Astrocyte (in vitro differentiated cells and primary cell): ENCODE results near the gene INPP5J. TPM values are rescaled to one million over a fixed set of nuclear protein-coding genes. Genes with fewer than 3 reads are reported as not detected.

Source experiments
- DNase-seq: peaks from one replicate; pipeline ENCODE4 v3.0.0-alpha.2; 2010; ENCODE audit warnings: low read depth
- FAIRE-seq: peaks from 2 replicates; lab custom pipeline; 2011; peaks lifted over from hg19 to GRCh38; lab: Jason Lieb, UNC
- H2AFZ ChIP-seq: 2 replicates; pipeline ENCODE4 v1.6.0; 2012; ENCODE audit warnings: low read depth, low read length, inconsistent platforms
- H3K27ac ChIP-seq: 2 replicates; pipeline ENCODE4 v1.5.1; 2011; ENCODE audit warnings: low read depth, low read length, inconsistent platforms
- H3K27me3 ChIP-seq: 2 replicates; pipeline ENCODE4 v1.6.0; 2011; ENCODE audit warnings: low read length, inconsistent platforms; ENCODE audit not compliant: insufficient read depth
- H3K36me3 ChIP-seq: 2 replicates; pipeline ENCODE4 v1.5.1; 2011; ENCODE audit warnings: low read length, inconsistent platforms; ENCODE audit not compliant: insufficient read depth
- H3K4me1 ChIP-seq: 2 replicates; pipeline ENCODE4 v1.5.1; 2011; ENCODE audit warnings: low read length, inconsistent platforms; ENCODE audit not compliant: insufficient read depth
- H3K4me2 ChIP-seq: 2 replicates; pipeline ENCODE4 v1.6.0; 2012; ENCODE audit warnings: low read length, inconsistent platforms
- H3K4me3 ChIP-seq: 2 replicates; pipeline ENCODE4 v1.5.1; 2011; ENCODE audit warnings: low read depth, mild to moderate bottlenecking, low read length, inconsistent platforms; ENCODE audit not compliant: insufficient read depth
- H3K79me2 ChIP-seq: 2 replicates; pipeline ENCODE4 v1.6.0; 2012; ENCODE audit warnings: mild to moderate bottlenecking, low read length, inconsistent platforms; ENCODE audit not compliant: insufficient read depth
- H3K9ac ChIP-seq: 2 replicates; pipeline ENCODE4 v1.6.0; 2012; ENCODE audit warnings: mild to moderate bottlenecking, low read length, inconsistent platforms
- H3K9me3 ChIP-seq: 2 replicates; pipeline ENCODE4 v1.5.1; 2012; ENCODE audit warnings: low read depth, mild to moderate bottlenecking, low read length, inconsistent platforms; ENCODE audit not compliant: insufficient read depth
- H4K20me1 ChIP-seq: 2 replicates; pipeline ENCODE4 v1.6.0; 2012; ENCODE audit warnings: low read length, inconsistent platforms; ENCODE audit not compliant: insufficient read depth
- H3K27ac Mint-ChIP-seq: one replicate; pipeline ENCODE4 v1.8.0; 2021; ENCODE audit warnings: mild to moderate bottlenecking, mixed read lengths; ENCODE audit not compliant: unreplicated experiment
- H3K27me3 Mint-ChIP-seq: one replicate; pipeline ENCODE4 v1.8.0; 2021; ENCODE audit warnings: low read depth, mixed read lengths; ENCODE audit not compliant: unreplicated experiment
- H3K36me3 Mint-ChIP-seq: one replicate; pipeline ENCODE4 v1.8.0; 2021; ENCODE audit warnings: low read depth, mixed read lengths; ENCODE audit not compliant: unreplicated experiment
- H3K4me1 Mint-ChIP-seq: one replicate; pipeline ENCODE4 v1.8.0; 2021; ENCODE audit warnings: low read depth, mixed read lengths; ENCODE audit not compliant: unreplicated experiment
- H3K4me3 Mint-ChIP-seq: one replicate; pipeline ENCODE4 v1.8.0; 2021; ENCODE audit warnings: mild to moderate bottlenecking, moderate library complexity, mixed read lengths; ENCODE audit not compliant: unreplicated experiment
- H3K9me3 Mint-ChIP-seq: one replicate; pipeline ENCODE4 v1.8.0; 2021; ENCODE audit warnings: mild to moderate bottlenecking, mixed read lengths; ENCODE audit not compliant: unreplicated experiment
- CTCF ChIP-seq: IDR thresholded peaks from 2 replicates; pipeline ENCODE4 v1.5.1; 2011; ENCODE audit warnings: low read depth, mild to moderate bottlenecking, inconsistent platforms, low read length, moderate library complexity; ENCODE audit not compliant: insufficient read depth
- EZH2 ChIP-seq: IDR thresholded peaks from 2 replicates; pipeline ENCODE4 v1.6.1; 2012; ENCODE audit warnings: mild to moderate bottlenecking, low read length, inconsistent platforms; ENCODE audit not compliant: insufficient read depth
- total RNA-seq: library from RNA; stranded (reverse); gene quantifications from 2 replicates; pipeline ENCODE4 v1.2.1, GENCODE V29; 2021

INPP5J gene
- total RNA-seq, 1 donor from 2014 or later: 3.0 TPM

- FAIRE-seq: no peak
- Mint-ChIP-seq H3K4me1 (peaks cover 3% of the 10 kb centered on the region), H3K4me3 (no peak overlapping the region), H3K27me3 (no peaks in the 10 kb centered on the region), H3K27ac (no peak overlapping the region), H3K9me3 (no peaks in the 10 kb centered on the region), H3K36me3 (peaks cover 25% of the 10 kb centered on the region)
- Histone ChIP-seq H3K36me3 (peaks cover 46% of the 10 kb centered on the region), H2AFZ (no peak overlapping the region), H3K27me3 (no peaks in the 10 kb centered on the region), H3K4me1 (peaks cover under 1% of the 10 kb centered on the region), H3K4me2 (no peak overlapping the region), H3K27ac (no peak overlapping the region), H3K9me3 (no peaks in the 10 kb centered on the region), H3K9ac (no peak overlapping the region), H4K20me1 (peaks cover 81% of the 10 kb centered on the region), H3K4me3 (no peak overlapping the region), H3K79me2 (peaks cover 24% of the 10 kb centered on the region)
- TF ChIP-seq EZH2 (no peak), CTCF (no peak)
- no peak for DNase-seq
Measured at GRCh38 chr22:31091106-31091975, 31.4 kb upstream of the INPP5J start.

GRCh38 chr22:31092161-31092560 is 30.6 kb upstream of the INPP5J start:
- no peaks in the 10 kb centered on the region for H3K9me3 ChIP-seq
- H3K4me1 Mint-ChIP-seq: no peaks in the 10 kb centered on the region
- TF ChIP-seq EZH2 (no peak), CTCF (no peak)
- H3K4me2 ChIP-seq: no peak overlapping the region
- DNase-seq (no peak), FAIRE-seq (no peak)
- H3K9me3 Mint-ChIP-seq: no peaks in the 10 kb centered on the region
- no peak overlapping the region for H3K27ac Mint-ChIP-seq
- no peak overlapping the region for H3K4me3 ChIP-seq
- peaks cover 50% of the 10 kb centered on the region for H3K36me3 ChIP-seq
- H3K79me2 ChIP-seq: peaks cover 16% of the 10 kb centered on the region
- H3K36me3 Mint-ChIP-seq: peaks cover 25% of the 10 kb centered on the region
- H3K4me3 Mint-ChIP-seq: no peak overlapping the region
- peaks cover 73% of the 10 kb centered on the region for H4K20me1 ChIP-seq
- H3K9ac ChIP-seq: no peak overlapping the region
- H3K27me3 ChIP-seq: no peaks in the 10 kb centered on the region
- no peaks in the 10 kb centered on the region for H3K27me3 Mint-ChIP-seq
- no peaks in the 10 kb centered on the region for H3K4me1 ChIP-seq
- no peak overlapping the region for H3K27ac ChIP-seq
- no peak overlapping the region for H2AFZ ChIP-seq
